ENCODE measurements around the gene KANSL1. TPM values are rescaled to one million over a fixed set of nuclear protein-coding genes. Genes with fewer than 3 reads are reported as not detected.

The KANSL1 gene
- polyA plus RNA-seq, 1 of the 3 experiments (the other 2 are of a cell fraction): 10.0 TPM

DNA sequence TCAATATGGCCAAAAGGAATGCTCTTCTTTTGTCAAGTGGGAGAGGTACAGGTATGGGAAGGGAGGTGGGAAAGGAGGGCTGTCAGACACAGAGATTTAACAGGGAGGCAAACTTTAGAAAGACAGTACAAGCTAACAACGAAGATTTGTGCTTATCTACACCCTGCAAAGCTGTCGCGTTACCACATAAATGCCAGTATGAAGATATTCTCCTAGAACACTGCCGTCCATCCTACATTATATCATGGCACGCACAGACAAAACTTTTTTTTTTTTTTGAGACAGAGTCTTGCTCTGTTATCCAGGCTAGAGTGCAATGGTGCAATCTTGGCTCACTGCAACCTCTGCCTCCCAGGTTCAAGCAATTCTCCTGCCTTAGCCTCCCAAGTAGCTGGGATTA lies 143.6 kb downstream of the KANSL1 start:
- H3K27ac ChIP-seq (ENCODE audit: low read depth in 2 of 2, low read length in 1 of 2): no peak overlapping the region
- DNase-seq: no peak
- H4K20me1 ChIP-seq (ENCODE audit: insufficient read depth): peaks cover 18% of the 10 kb centered on the region; the same call in 1 of the 2 replicates
- WGBS (ENCODE audit: low lambda C conversion rate): 94% methylated on average over 5 of the region's 5 CpGs
- no peaks in the 10 kb centered on the region for H3K9me2 ChIP-seq
- no peaks in the 10 kb centered on the region for H3K9me3 ChIP-seq
- H3K9ac ChIP-seq: no peak overlapping the region
- no peak for TF ChIP-seq FOSL2 (IDR thresholded peaks at IDR 0.05; ENCODE audit: borderline replicate concordance, low read depth)
- TF ChIP-seq, protein P1, sequence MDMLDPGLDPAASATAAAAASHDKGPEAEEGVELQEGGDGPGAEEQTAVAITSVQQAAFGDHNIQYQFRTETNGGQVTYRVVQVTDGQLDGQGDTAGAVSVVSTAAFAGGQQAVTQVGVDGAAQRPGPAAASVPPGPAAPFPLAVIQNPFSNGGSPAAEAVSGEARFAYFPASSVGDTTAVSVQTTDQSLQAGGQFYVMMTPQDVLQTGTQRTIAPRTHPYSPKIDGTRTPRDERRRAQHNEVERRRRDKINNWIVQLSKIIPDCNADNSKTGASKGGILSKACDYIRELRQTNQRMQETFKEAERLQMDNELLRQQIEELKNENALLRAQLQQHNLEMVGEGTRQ (IDR thresholded peaks at IDR 0.05; ENCODE audit: borderline replicate concordance, low read depth, low read length): no peak
- no peak for TF ChIP-seq FOXJ3 (CRISPR knock-in tag; IDR thresholded peaks at IDR 0.05)
- TF ChIP-seq RAD21 (IDR thresholded peaks at IDR 0.05; ENCODE audit: low read length): no peak
- TF ChIP-seq RFX5 (IDR thresholded peaks at IDR 0.05; ENCODE audit: low read length): no peak
- TF ChIP-seq, protein P2, sequence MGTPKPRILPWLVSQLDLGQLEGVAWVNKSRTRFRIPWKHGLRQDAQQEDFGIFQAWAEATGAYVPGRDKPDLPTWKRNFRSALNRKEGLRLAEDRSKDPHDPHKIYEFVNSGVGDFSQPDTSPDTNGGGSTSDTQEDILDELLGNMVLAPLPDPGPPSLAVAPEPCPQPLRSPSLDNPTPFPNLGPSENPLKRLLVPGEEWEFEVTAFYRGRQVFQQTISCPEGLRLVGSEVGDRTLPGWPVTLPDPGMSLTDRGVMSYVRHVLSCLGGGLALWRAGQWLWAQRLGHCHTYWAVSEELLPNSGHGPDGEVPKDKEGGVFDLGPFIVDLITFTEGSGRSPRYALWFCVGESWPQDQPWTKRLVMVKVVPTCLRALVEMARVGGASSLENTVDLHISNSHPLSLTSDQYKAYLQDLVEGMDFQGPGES (IDR thresholded peaks at IDR 0.05; ENCODE audit: low read depth, low read length): no peak
- TF ChIP-seq MXI1 (IDR thresholded peaks at IDR 0.05; ENCODE audit: low read depth, low read length): no peak
- TF ChIP-seq SMC3 (IDR thresholded peaks at IDR 0.05; ENCODE audit: low read depth, low read length): no peak
- H3K4me1 ChIP-seq (ENCODE audit: control insufficient read depth in 1 of 2, insufficient read depth in 2 of 2, low read depth in 1 of 2, low read length in 1 of 2): 0 out of 4 replicates have a peak, but pooled peaks cover 0 to under 1% of the 10 kb centered on the region in 2 experiments
- H3K4me2 ChIP-seq: no peak overlapping the region
- ChIA-PET POLR2A (no interaction called here), CTCF (interaction anchor here (1.0 to 4.9 kb wide), 4 partner anchors 12 to 152 kb away, joined by 3 to 20 read pairs (median 4); no protein-coding TSS in a partner anchor)
- H2AFZ ChIP-seq (ENCODE audit: low read depth): no peak overlapping the region
- no peaks in the 10 kb centered on the region for H3K27me3 ChIP-seq (ENCODE audit: insufficient read depth)
- H3F3A ChIP-seq (replicated peaks; ENCODE audit: insufficient read depth): peaks cover 21% of the 10 kb centered on the region
- no peak overlapping the region for H3K4me3 ChIP-seq (ENCODE audit: low read depth in 2 of 2, low read length in 1 of 2)
- peaks cover 37 to 63% of the 10 kb centered on the region in 2 experiments for H3K36me3 ChIP-seq (replicated peaks in 1 of 2; ENCODE audit: control insufficient read depth in 1 of 2, insufficient read depth in 2 of 2, low read length in 1 of 2)
- peaks cover 43% of the 10 kb centered on the region for H3K79me2 ChIP-seq (ENCODE audit: insufficient read depth)

DNA sequence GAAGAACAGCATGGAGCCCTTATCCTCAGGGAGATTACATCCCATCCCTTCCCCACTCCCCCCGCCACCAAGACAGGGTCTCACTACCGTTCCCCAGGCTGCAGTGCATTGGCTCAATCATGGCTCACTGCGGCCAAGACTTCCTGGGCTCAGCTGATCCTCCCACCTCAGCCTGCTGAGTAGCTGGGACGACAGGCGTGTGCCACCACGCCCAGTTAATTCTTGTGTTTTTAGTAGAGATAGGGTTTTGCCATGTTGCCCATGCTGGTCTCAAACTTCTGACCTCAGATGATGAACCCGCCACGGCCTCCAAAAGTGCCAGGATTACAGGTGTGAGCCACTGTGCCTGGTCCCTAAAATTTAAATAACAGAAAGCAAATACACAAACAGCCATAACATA lies 145.4 kb downstream of the KANSL1 start:
- Histone ChIP-seq H4K20me1 (ENCODE audit: insufficient read depth) (peaks cover 24% of the 10 kb centered on the region; the same call in 1 of the 2 replicates), H3K27ac (ENCODE audit: low read depth in 2 of 2, low read length in 1 of 2) (no peak overlapping the region)

More for the DNA sequence above, 145.4 kb downstream of the KANSL1 start:
- Histone ChIP-seq H3K79me2 (ENCODE audit: insufficient read depth) (peaks cover 40% of the 10 kb centered on the region), H3K9me3 (no peaks in the 10 kb centered on the region), H3K9ac (no peak overlapping the region), H3K4me2 (no peak overlapping the region), H3K27me3 (ENCODE audit: insufficient read depth) (no peaks in the 10 kb centered on the region), H3K36me3 (replicated peaks in 1 of 2; ENCODE audit: control insufficient read depth in 1 of 2, insufficient read depth in 2 of 2, low read length in 1 of 2) (peaks cover 51 to 71% of the 10 kb centered on the region in 2 experiments), H3K4me3 (ENCODE audit: low read depth in 2 of 2, low read length in 1 of 2) (no peak overlapping the region), H3F3A (replicated peaks; ENCODE audit: insufficient read depth) (peaks cover 18% of the 10 kb centered on the region), H2AFZ (ENCODE audit: low read depth) (no peak overlapping the region), H3K4me1 (ENCODE audit: control insufficient read depth in 1 of 2, insufficient read depth in 2 of 2, low read depth in 1 of 2, low read length in 1 of 2) (peaks cover 4 to 5% of the 10 kb centered on the region in 2 experiments; a peak in 3 of 4 replicates), H3K9me2 (no peaks in the 10 kb centered on the region)
- ChIA-PET POLR2A (no interaction called here), CTCF (interaction anchor here (1.0 to 4.9 kb wide), 5 partner anchors 10 to 146 kb away, joined by 4 to 20 read pairs (median 19); partner anchors contain the start of gene KANSL1)
- TF ChIP-seq TCF12 (IDR thresholded peaks at IDR 0.05) (no peak), POLR2AphosphoS5 (IDR thresholded peaks at IDR 0.05; ENCODE audit: low read depth, low read length) (no peak), JUND (IDR thresholded peaks at IDR 0.05) (no peak), NFIC (IDR thresholded peaks at IDR 0.05; ENCODE audit: borderline replicate concordance) (no peak), FOXM1 (IDR thresholded peaks at IDR 0.05; ENCODE audit: low read depth) (no peak), TEAD4 (IDR thresholded peaks at IDR 0.05; ENCODE audit: borderline replicate concordance, insufficient read depth) (no peak), SMC3 (IDR thresholded peaks at IDR 0.05; ENCODE audit: low read depth, low read length) (no peak), RFX5 (IDR thresholded peaks at IDR 0.05; ENCODE audit: low read length) (no peak), FOXJ3 (CRISPR knock-in tag; IDR thresholded peaks at IDR 0.05) (no peak), GATA2 (CRISPR knock-in tag; IDR thresholded peaks at IDR 0.05) (no peak), NRF1 (IDR thresholded peaks at IDR 0.05; ENCODE audit: low read depth, low read length) (no peak), RCOR1 (IDR thresholded peaks at IDR 0.05; ENCODE audit: low read length) (no peak), TAF1 (IDR thresholded peaks at IDR 0.05; ENCODE audit: borderline replicate concordance, low read depth, low read length) (no peak), FOSL2 (IDR thresholded peaks at IDR 0.05; ENCODE audit: borderline replicate concordance, low read depth) (no peak)
- TF ChIP-seq, protein P3, sequence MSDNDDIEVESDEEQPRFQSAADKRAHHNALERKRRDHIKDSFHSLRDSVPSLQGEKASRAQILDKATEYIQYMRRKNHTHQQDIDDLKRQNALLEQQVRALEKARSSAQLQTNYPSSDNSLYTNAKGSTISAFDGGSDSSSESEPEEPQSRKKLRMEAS (IDR thresholded peaks at IDR 0.05; ENCODE audit: low read depth): no peak
- TF ChIP-seq, protein P4, sequence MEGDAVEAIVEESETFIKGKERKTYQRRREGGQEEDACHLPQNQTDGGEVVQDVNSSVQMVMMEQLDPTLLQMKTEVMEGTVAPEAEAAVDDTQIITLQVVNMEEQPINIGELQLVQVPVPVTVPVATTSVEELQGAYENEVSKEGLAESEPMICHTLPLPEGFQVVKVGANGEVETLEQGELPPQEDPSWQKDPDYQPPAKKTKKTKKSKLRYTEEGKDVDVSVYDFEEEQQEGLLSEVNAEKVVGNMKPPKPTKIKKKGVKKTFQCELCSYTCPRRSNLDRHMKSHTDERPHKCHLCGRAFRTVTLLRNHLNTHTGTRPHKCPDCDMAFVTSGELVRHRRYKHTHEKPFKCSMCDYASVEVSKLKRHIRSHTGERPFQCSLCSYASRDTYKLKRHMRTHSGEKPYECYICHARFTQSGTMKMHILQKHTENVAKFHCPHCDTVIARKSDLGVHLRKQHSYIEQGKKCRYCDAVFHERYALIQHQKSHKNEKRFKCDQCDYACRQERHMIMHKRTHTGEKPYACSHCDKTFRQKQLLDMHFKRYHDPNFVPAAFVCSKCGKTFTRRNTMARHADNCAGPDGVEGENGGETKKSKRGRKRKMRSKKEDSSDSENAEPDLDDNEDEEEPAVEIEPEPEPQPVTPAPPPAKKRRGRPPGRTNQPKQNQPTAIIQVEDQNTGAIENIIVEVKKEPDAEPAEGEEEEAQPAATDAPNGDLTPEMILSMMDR (IDR thresholded peaks at IDR 0.05): no peak
- WGBS (ENCODE audit: low lambda C conversion rate): over 99% methylated on average over 8 of the region's 8 CpGs
- no peak for DNase-seq
